HG03442 (cell line): ENCODE results near the gene EFR3B.
"Not testable (repeated sequence)": the region's sequence is repeated elsewhere in the genome, so short reads cannot be mapped to it uniquely, and the experiment has no call there.

Source experiments
- ATAC-seq: cut with Tn5 transposase; IDR thresholded peaks from one replicate; pipeline ENCODE4 v1.9.1; 2021; ENCODE audit warnings: mild to moderate bottlenecking, moderate library complexity; ENCODE audit not compliant: unreplicated experiment

EFR3B gene

DNA sequence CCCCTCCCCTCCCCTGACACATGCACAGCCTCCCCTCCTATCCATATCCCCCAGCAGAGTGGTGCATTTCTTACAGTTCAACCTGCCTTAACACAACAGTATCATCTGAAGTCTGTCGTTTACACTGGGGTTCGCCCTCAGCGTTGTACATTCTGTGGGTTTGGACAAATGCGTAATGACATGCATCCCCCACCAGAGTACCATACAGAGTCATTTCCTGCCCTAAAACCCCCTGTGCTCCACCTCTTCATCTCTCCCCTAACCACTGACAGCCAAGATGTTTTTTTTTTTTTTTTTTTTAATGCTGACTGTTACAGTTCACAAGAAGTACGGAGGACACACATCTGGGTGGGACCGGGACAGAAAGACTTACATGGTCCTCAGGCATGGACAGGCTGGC is 103.9 kb downstream of the EFR3B start:
- ATAC-seq: no peak

DNA sequence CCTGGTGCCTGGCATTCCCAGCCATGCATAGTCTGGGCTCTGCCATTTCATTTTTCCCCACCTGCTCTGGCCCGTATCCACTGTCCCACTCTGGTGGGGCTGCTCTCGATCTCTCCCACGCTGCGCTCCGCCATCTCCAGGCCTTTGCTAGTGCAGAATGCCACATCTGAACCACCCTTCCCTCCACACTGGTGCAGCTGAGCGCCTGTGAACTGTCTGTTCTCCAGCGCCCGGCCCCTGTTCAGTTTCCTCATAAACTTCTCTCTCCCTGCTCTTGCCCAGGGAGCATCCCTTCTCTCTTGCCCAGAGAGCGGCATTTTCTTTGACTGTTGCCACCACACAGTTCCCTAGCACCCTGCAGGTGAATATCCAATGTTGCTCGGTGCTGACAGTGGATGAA is 105.0 kb downstream of the EFR3B start:
- ATAC-seq: no peak

DNA sequence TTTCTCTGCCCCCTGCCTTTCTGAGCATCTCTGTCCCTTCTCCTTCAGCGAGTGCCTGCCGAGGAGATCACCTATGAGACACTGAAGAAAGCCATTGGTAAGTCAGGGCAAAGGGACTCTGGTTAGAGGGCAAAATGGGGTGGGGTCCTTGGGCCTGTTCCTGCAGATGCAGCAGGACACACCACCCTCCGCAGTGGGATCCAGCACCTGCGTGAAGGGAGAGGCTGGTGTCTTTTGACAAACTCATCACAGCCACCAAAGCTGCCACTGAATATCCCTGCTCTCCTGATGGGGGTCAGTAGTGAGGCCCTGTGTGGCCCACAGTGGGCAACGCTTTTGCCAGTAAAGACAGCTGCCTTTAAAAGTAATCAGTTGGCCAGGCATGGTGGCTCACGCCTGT is 107.8 kb downstream of the EFR3B start:
- no peak for ATAC-seq

- ATAC-seq: not testable (repeated sequence)
These were observed 109.1 kb downstream of the EFR3B start for GRCh38 chr2:25150993-25151392.

DNA sequence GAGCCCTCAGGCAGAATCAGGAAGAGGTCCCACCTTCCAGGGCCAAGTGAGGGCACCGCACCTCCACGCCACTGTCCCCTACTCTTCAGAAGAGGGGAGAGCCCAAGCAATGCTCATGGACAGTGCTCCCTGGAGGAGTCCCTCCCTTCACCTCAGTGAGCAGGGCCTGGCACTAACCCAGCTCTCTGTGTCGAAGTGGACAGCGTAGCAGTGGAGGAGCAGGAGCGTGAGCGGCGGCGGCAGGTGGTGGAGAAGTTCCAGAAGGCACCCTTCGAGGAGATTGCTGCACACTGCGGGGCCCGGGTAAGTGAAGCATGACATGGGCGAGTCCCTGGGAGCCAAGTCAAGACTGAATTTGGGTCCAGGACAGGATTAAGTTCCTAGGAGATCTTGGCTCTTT is 109.8 kb downstream of the EFR3B start:
- no peak for ATAC-seq

- ATAC-seq: no peak
These were observed 113.5 kb downstream of the EFR3B start for GRCh38 chr2:25155401-25155800.

DNA sequence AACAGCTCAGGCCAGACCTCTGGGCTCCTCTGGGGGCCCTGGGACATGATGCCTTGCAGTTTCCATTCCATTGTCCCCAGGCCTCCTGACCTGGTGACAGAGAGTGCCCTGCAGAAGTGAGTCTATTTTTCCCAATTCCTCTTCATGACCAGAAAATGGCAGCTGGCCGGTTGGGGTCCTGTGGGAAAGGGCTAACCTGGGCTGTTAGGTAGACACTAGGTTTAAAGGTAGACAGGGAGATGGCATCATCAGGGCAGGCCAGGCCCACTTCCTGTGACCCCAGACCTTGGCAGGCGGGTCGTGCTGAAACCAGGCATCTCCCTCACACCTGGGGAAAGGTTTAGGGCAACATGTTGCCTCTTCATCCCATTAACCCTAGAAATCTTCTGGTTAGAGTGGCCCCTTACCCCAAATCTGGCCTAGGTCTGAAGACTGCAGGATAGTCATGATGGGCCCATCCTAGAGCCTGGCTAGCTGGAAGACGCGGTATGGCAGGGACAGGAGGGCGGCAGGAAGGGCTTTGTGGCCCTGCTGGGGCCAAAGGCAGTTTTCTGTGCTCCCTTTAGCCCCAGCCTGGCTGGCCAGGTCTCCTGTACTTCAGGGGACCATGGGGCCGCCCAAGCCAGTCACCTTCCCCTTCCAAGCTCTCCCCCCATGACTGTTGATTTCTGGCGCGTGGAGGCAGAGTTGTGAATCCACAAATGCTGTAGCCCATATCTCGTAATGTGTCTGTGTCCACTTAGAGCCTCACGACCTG is 116.4 kb downstream of the EFR3B start:
- no peak for ATAC-seq

DNA sequence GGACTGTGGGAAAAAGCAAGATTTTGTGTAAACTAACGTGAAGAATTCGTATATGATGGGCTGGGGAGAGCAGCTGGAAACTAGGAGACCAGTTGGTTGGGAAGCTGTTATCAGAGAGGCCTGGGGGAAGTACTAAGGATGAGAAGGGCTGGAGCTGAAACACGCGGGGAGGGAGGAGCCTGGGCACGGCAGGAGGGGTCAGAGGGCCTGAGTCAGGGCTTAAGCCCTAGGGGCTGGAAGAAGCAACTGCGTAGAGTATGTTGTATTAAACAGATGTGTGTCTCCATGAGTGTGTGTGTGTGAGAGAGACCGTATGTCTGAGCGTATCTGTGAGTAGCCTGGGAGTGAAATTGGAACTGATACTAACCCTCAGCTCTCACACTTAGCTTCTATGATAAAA is 118.1 kb downstream of the EFR3B start:
- no peak for ATAC-seq

DNA sequence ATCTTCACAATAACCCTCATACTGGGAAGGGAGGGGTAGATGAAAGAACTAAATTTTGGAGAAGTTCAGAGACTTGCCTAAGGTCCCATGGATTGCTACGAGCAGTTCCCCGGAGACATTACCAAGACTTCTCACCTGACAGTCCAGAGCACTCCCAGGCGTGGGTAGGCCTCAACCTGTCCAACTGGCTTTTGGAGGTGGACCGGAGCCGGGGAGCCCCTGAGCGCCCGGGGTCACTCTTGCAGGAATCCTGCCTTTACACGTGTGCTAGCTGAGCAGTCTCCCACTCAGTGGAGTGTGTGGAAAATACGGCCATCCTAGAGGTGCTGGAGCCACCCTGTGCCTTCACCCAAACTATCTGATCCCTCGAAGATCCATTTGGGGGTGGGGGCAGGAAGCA is 118.5 kb downstream of the EFR3B start:
- no peak for ATAC-seq

- ATAC-seq: peak; percentile 46
These were observed 119.3 kb downstream of the EFR3B start for GRCh38 chr2:25161055-25161781.

DNA sequence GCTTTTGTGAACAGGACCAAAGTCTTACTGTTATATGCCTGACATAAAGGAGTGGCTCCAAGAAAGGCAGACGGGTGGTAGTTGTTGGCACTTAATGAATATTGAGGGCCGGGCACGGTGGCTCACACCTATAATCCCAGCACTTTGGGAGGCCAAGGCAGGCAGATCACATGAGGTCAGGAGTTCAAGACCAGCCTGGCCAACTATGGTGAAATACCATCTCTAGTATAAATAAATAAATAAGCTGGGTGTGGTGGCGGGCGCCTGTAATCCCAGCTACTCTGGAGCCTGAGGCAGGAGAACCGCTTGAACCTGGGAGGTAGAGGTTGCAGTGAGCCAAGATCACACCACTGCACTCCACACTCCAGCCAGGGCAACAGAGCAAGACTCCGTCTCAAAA is 120.2 kb downstream of the EFR3B start:
- ATAC-seq: not testable (repeated sequence)

- no peak for ATAC-seq
These were observed 122.7 kb downstream of the EFR3B start for GRCh38 chr2:25164561-25164960.

- ATAC-seq: peak; percentile 63
These were observed 124.4 kb downstream of the EFR3B start for GRCh38 chr2:25165992-25166875.

- no peak for ATAC-seq
These were observed 126.6 kb downstream of the EFR3B start, which contains the start of gene POMC for GRCh38 chr2:25168256-25169072. POMC (minus strand) TSS chr2:25168580; CDS start chr2:25164772, 3,808 bp downstream.

DNA sequence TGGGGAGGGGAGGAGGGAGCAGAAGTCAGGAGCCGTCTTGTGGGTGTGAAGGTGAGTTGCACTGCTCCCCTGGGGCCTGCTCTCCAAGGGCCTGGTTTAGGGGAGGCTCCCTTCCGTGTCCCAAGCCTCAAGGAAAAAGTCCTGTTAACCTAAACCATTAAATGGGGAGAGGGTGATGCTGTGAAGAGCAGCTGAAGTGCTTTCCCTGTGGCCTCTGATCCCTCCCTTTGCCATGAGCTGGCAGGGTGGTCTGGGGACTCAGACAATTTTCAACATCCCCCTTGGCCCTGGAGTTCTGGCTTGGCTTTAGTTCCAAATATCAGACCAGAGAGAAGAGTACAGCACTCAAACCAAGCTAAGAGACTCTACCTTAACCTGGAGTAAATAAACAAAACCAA is 127.2 kb downstream of the EFR3B start:
- ATAC-seq: no peak

GRCh38 chr2:25170888-25171287 is 129.0 kb downstream of the EFR3B start:
- ATAC-seq: no peak

DNA sequence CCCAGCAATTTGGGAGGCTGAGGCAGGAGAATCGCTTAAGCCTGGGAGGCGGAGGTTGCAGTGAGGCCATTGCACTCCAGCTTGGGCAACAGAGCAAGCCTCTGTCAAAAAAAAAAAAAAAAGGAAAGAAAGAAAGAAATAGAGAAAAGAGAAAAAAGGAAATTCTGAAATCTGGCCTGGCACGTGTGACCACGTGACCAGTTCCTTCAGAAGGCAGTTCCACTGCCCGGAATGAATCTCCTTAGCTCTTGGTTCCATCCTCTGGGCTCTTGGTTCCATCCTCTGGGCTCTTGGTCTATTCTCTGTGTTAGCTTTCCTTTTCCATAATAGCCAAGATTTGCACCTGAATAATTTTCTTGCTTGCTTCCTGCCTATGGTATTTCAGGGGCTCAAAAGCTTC is 131.8 kb downstream of the EFR3B start:
- ATAC-seq: no peak

DNA sequence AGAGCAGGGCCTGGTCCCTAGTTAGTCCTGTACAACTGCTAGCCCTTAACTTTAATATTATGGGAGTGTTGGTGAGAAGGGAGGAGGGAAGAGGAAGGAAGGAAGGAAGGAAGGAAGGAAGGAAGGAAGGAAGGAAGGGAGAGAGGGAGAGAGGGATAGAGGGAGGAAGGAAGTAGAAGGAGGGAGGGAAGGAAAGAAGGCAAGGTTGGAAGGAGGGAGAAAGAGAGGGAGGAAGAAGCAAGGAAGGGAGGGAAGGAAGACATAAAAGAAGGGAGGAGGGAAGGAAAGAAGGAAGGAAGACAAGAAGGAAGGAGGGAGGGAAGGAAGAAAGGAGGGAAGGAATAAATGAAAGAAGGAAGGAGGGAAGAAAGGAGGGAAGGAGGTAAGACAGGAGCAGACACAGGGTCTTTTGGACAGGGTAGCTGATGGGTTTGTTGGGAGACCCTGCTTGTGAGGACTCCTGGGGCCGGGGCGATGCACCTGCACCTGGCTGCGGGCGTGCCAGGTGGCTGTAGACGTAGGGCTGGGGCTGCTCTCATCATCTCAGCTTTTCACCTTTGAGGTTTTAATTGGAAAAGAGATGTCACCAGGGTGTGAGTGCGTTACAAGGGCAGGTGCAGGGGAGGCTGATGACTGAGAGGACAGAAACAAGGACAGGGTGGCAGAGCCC is 132.5 kb downstream of the EFR3B start:
- ATAC-seq: no peak

DNA sequence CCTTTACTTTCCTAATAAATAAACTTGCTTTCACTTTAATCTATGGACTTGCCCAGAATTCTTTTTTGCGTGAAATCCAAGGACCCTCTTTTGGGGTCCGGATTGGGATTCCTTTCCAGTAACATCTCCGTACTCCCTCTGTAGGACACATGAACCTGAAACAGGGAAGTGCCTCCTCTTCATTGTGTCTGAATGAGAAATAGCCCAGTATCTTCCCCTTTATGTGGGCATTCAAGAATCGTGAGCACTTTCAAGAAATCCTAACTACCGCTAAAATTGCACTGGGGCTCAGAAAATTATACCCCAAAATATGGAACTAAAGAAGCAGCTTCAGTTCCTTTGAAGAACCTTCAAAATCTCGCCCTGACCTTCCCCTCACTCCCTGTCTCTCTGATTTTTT is 134.3 kb downstream of the EFR3B start:
- no peak for ATAC-seq
